ENCODE results near the gene DNAJA4. TPM values are rescaled to one million over a fixed set of nuclear protein-coding genes. Genes with fewer than 3 reads are reported as not detected.

Gene DNAJA4
- total and polyA plus RNA-seq, 9 of the 15 experiments (the other 6 are each of a cell fraction or from before 2014, with no cell fraction given), result 0.11 to 1.0 (median 0.16) TPM; not detected in 4

- Histone ChIP-seq H3K9me3 (replicated peaks; ENCODE audit: control insufficient read depth, insufficient read depth, low read depth, low read length) (no peaks in the 10 kb centered on the region; the same call in 1 of the 2 replicates), H3K4me1 (replicated peaks in 1 of 2; ENCODE audit: control insufficient read depth in 2 of 2, insufficient read depth in 2 of 2, low read length in 2 of 2) (peaks cover 0 to 4% of the 10 kb centered on the region in 2 experiments; a peak in 1 of 5 replicates), H4K20me1 (replicated peaks; ENCODE audit: control insufficient read depth, insufficient read depth, low read length) (no peaks in the 10 kb centered on the region), H3K79me2 (ENCODE audit: control insufficient read depth, insufficient read depth, low read length) (no peaks in the 10 kb centered on the region), H3K9me1 (ENCODE audit: control insufficient read depth, insufficient read depth, low read length) (no peaks in the 10 kb centered on the region), H3K9ac (ENCODE audit: insufficient read depth in 1 of 2, low read depth in 2 of 2, low read length in 2 of 2) (no peak overlapping the region), H3K36me3 (ENCODE audit: control insufficient read depth, insufficient read depth, low read length) (no peaks in the 10 kb centered on the region), H3K27ac (ENCODE audit: extremely low read depth, low read depth, low read length) (no peak overlapping the region), H2AFZ (ENCODE audit: low read depth, low read length) (no peak overlapping the region), H3K27me3 (ENCODE audit: control insufficient read depth in 2 of 2, insufficient read depth in 2 of 2, low read length in 2 of 2) (peaks cover 5 to 12% of the 10 kb centered on the region in 2 experiments; a peak in 4 of 5 replicates), H3K4me2 (ENCODE audit: insufficient read depth, low read length) (no peak overlapping the region), H3K4me3 (no peak overlapping the region)
- intact Hi-C loops (cut with micrococcal nuclease), result no loop called here
- BruUV-seq (replicated peaks), result no TSS peak
- 7% methylated on average over 3 of the region's 3 CpGs for WGBS (ENCODE audit: insufficient coverage, low coverage, missing lambda C conversion rate)
- CTCF ChIA-PET (ENCODE audit: low intra/inter-chr PET ratio), result interaction anchor here (0.6 kb wide), 1 partner anchor 112 kb away, joined by 4 read pairs; no protein-coding TSS in a partner anchor
- ATAC-seq, result no peak
- POLR2A ChIA-PET, result no interaction called here
- no peak for DNase-seq (ENCODE audit: extremely low read depth in 1 of 4, low spot score in 3 of 4)
- TF ChIP-seq PCBP1 (IDR thresholded peaks at IDR 0.05; ENCODE audit: low read depth, low read length, poor library complexity, severe bottlenecking), result no peak
- TF ChIP-seq ZNF316 (IDR thresholded peaks at IDR 0.05), result 0 out of 2 replicates have a peak, but pooled peaks have one; percentile 17
- TF ChIP-seq ZBTB40 (IDR thresholded peaks at IDR 0.05), result no peak
- no peak for TF ChIP-seq ZBTB40 (CRISPR knock-in tag; IDR thresholded peaks at IDR 0.05)
- TF ChIP-seq, protein P1, sequence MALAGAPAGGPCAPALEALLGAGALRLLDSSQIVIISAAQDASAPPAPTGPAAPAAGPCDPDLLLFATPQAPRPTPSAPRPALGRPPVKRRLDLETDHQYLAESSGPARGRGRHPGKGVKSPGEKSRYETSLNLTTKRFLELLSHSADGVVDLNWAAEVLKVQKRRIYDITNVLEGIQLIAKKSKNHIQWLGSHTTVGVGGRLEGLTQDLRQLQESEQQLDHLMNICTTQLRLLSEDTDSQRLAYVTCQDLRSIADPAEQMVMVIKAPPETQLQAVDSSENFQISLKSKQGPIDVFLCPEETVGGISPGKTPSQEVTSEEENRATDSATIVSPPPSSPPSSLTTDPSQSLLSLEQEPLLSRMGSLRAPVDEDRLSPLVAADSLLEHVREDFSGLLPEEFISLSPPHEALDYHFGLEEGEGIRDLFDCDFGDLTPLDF (CRISPR knock-in tag; IDR thresholded peaks at IDR 0.05), result no peak
- peak; percentile 19; the same call in 1 of the 2 replicates for TF ChIP-seq C11orf30 (IDR thresholded peaks at IDR 0.05; ENCODE audit: low read depth)
- no peak for TF ChIP-seq ZKSCAN3 (CRISPR knock-in tag; IDR thresholded peaks at IDR 0.05)
- TF ChIP-seq, protein P2, sequence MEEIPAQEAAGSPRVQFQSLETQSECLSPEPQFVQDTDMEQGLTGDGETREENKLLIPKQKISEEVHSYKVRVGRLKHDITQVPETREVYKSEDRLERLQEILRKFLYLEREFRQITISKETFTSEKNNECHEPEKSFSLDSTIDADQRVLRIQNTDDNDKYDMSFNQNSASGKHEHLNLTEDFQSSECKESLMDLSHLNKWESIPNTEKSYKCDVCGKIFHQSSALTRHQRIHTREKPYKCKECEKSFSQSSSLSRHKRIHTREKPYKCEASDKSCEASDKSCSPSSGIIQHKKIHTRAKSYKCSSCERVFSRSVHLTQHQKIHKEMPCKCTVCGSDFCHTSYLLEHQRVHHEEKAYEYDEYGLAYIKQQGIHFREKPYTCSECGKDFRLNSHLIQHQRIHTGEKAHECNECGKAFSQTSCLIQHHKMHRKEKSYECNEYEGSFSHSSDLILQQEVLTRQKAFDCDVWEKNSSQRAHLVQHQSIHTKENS (CRISPR knock-in tag; IDR thresholded peaks at IDR 0.05), result no peak
- in situ Hi-C loops (cut with MboI), result no loop called here
- FAIRE-seq, result no peak
Observed at GRCh38 chr15:78225783-78226541, 38.4 kb upstream of the DNAJA4 start.

Measured in K562 (cell line).